HG03159 (cell line): ENCODE measurements around the gene ALG10.
A peak's percentile ranks its signal among the peaks of the same experiment; 100 is the strongest.
"Not testable (repeated sequence)": the region's sequence is repeated elsewhere in the genome, so short reads cannot be mapped to it uniquely, and the experiment has no call there.

ENCODE experiments used
- ATAC-seq: cut with Tn5 transposase; IDR thresholded peaks from one replicate; pipeline ENCODE4 v1.9.1; 2021; ENCODE audit warnings: mild to moderate bottlenecking, moderate library complexity; ENCODE audit not compliant: unreplicated experiment

Gene ALG10

DNA sequence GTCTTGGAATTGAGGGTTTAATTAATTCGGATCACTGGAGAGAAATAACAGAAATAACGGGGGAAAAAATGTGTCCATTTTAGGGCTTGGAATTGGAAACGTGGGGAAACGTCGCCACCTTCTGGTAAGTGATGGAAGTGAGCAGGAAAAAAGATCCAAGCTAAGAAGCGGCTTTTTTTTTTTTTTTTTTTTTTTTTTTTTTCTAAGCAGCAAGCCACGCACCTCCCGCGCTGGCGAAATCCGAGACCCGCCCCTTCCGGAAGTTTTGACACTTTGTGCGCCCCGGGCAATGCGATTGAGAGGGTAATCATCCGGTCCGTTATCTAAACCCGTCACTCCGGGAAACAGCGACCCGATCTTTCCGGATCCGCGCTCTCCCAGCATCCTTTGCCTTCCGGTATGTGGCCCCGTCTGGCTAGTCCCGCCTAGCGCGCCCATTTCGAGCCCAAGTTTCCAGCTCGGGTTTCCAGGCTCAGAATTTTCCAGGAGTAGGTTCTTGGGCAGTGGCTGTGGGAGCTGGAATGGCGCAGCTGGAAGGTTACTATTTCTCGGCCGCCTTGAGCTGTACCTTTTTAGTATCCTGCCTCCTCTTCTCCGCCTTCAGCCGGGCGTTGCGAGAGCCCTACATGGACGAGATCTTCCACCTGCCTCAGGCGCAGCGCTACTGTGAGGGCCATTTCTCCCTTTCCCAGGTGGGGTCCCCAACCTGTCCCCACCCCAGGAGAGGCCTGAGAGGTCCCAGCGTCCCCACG lies at the start of gene ALG10:
ALG10 (plus strand) TSS at position 418 of the 752 bp plus-strand sequence; CDS start at position 522, 104 bp downstream.
- ATAC-seq: peak; percentile 100

DNA sequence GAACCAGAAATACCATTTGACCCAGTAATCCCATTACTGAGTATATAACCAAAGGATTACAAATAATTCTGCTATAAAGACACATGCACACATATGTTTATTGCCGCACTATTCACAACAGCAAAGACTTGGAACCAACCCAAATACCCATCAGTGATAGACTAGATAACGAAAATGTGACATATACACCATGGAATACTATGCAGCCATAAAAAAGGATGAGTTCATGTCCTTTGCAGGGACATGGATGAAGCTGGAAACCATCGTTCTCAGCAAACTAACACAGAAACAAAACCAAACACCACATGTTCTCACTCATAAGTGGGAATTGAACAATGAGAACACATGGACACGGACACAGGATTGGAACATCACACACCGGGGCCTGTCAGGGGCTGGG lies 49.4 kb upstream of the ALG10 start:
- not testable (repeated sequence) for ATAC-seq

- no peak for ATAC-seq
Measured at GRCh38 chr12:33977887-33978286, 44.4 kb upstream of the ALG10 start.

DNA sequence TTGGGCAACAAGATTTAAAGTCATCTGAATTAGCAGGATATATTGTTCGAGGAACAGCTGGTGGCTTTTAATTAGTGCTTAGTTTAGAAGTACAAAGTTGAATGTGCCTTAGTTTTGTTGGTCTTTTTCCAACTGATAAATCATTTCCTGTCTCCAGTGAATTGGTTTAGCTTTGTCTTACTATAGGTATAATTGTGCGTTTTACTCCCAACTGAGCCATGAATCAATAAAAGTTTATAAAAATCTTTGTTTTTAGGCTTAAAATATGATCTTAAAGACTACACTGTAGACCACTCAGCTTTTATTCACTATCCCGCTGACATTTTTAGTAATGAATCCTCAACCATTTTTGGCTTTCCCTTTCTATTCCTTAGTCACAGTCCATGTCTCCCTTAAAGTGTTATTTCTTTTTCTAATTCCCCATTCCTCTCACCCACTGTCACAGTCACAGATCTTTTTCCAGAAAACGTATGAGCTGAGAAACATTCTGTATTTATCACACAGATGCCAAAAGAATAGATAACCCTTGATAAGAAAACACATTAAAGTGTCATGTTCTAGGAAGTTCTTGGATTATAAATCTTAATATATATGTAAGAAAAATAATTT lies 34.0 kb upstream of the ALG10 start:
- no peak for ATAC-seq

- ATAC-seq: no peak
Measured at GRCh38 chr12:33988913-33989312, 33.4 kb upstream of the ALG10 start.

GRCh38 chr12:33994857-33995808 lies 27.2 kb upstream of the ALG10 start:
- no peak for ATAC-seq

- not testable (repeated sequence) for ATAC-seq
Measured at GRCh38 chr12:34008835-34009234, 13.5 kb upstream of the ALG10 start.

DNA sequence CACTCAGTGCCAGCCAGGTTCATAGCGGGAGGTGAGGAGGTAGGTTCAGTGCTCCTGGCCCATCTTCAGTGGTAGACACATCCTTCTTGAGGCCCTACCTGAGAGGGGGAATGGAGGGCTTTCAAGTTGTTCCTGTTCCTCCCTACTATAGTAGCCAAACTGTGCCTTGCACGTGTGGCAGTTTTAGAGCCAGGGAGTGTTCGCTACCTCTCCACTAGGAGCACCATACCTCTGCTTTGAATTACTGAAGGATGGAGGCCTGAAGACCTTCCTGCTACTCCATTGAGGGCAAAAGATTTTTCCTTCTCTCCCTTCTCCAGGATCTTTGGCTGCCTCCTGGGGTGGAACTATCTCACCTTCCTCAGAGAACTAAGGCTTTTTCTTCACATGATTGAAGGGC lies 5.9 kb upstream of the ALG10 start:
- ATAC-seq: no peak

- ATAC-seq: no peak
Measured at GRCh38 chr12:34021071-34021470, 1.2 kb upstream of the ALG10 start.

DNA sequence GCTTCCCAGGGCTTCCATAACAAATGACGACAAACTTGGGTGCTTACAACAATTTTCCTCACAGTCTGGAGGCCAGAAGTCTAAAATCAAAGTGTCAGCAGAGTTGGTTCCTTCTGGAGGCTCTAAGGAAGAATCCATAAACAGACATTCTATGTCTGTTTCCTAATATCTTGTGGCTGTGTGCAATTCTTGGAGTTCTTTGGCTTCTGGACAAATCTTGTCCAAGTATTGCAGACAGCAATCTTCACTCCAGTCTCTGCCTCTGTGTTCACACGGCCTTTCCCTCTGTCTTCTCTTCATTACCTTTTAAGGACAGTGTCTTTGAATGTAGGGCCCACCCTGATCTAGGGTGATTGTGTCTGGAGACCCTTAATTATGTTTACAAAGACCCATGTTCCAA lies 5.4 kb downstream of the ALG10 start:
- not testable (repeated sequence) for ATAC-seq

DNA sequence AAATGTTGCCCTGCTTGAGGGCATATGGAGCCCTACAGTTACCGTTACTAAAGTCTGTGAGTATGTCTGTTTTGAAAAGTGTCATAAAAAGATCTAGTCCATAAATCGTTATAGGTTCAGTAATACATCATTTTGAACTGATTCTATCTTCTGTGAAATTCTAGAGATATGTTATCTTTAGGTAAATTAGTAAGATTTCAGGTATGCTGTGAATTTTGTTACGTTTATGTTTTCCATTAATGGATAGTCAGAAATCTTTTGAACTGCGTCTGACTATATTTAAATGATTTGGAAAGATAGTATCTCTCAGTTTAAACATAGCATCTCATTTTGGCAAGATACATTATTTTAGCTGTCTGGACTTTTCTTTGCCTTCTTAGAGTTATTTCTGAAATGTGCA lies 8.3 kb downstream of the ALG10 start:
- no peak for ATAC-seq

- no peak for ATAC-seq
Measured at GRCh38 chr12:34033628-34034296, 11.5 kb downstream of the ALG10 start.

- not testable (repeated sequence) for ATAC-seq
Measured at GRCh38 chr12:34038357-34038756, 16.1 kb downstream of the ALG10 start.

DNA sequence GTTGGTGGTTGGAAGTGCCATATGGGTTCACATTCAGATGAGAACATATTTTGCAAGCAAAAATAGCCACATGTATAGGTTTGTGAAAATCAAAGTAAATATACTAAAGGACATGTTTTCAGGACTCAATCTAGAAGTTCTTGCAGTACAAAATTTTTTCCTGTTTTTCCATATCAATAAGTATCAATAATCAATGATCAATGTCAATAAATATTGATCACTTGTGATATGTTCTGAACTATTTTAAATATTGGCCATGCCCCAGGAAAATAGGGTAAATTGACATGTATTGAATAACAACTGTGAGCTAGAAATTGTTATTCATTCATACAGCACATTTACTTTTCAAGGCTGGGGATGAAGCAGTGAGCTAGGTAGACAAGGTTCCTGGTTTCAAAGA lies 24.3 kb downstream of the ALG10 start:
- ATAC-seq: no peak

- not testable (repeated sequence) for ATAC-seq
Measured at GRCh38 chr12:34047855-34048254, 25.6 kb downstream of the ALG10 start.

DNA sequence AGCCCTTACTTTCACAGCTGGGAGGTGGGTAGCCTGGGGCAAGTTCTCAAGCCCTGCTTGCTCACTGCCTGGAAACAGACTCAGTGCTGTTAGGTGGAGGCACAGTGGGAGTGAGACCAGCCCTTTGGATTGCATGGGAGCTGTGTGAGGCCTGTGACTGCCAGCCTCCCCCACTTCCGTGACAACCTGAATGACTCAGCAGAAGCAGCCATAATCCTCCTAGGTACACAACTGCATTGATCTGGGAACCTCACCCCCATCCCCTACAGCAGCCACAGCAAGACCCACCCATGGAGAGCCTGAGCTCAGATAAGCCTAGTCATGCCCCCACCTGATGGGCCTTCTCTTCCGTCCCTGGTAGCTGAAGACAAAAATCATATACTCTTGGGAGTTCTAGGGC lies 26.4 kb downstream of the ALG10 start:
- ATAC-seq: no peak

DNA sequence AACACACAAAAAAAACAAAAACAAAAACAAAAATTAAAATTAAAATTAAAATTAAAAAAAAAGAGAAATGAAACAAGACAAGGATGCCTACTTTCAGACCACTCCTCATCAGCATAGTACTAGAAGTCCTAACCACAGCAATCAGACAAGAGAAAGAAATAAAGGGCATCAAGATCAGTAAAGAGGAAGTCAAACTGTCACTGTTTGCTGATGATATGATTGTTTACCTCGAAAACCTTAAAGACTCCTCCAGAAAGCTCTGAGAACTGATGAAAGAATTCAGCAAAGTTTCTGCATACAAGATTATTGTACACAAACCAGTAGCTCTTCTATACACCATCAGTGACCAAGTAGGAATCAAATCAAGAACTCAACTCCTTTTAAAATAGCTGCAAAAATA lies 29.2 kb downstream of the ALG10 start:
- ATAC-seq: no peak

GRCh38 chr12:34054938-34055337 lies 32.6 kb downstream of the ALG10 start:
- no peak for ATAC-seq
